Measurements from ENCODE around the gene ACSL3. TPM values are rescaled to one million over a fixed set of nuclear protein-coding genes. Genes with fewer than 3 reads are reported as not detected.

The ACSL3 gene
- total and polyA plus RNA-seq, 2 experiments from 2014 or later: 48.6 to 61.5 TPM

- WGBS, 2 experiments (ENCODE audit: low coverage in 1 of 2, low lambda C conversion rate in 2 of 2, missing lambda C conversion rate in 2 of 2): 44 to 46% methylated on average over 2 of the region's 2 CpGs
- Histone ChIP-seq H4K20me1 (ENCODE audit: insufficient read depth) (no peaks in the 10 kb centered on the region), H3K4me3 (peak overlapping the region; percentile 43), H3K9me2 (ENCODE audit: insufficient read depth) (no peaks in the 10 kb centered on the region), H3K36me3 (ENCODE audit: low read depth) (peaks cover 13% of the 10 kb centered on the region; the same call in 1 of the 2 replicates), H3K4me1 (ENCODE audit: insufficient read depth) (peaks cover 44% of the 10 kb centered on the region), H3K4me2 (ENCODE audit: unreplicated experiment) (peak overlapping the region; percentile 74), H3K79me2 (ENCODE audit: insufficient read depth) (peaks cover 51% of the 10 kb centered on the region), H3F3A (ENCODE audit: insufficient read depth) (peaks cover 10% of the 10 kb centered on the region; the same call in 1 of the 2 replicates), H3K27ac (peak overlapping the region; percentile 74), H3K27me3 (replicated peaks; ENCODE audit: insufficient read depth) (no peaks in the 10 kb centered on the region), H3K9me3 (ENCODE audit: low read depth) (no peaks in the 10 kb centered on the region), H2AFZ (no peak overlapping the region), H3K9ac (peak overlapping the region; percentile 36; the same call in 1 of the 2 replicates)
- in situ Hi-C loops (cut with MboI): no loop called here
- TF ChIP-seq EZH2 (IDR thresholded peaks at IDR 0.05; ENCODE audit: insufficient read depth, poor library complexity, severe bottlenecking) (no peak), EZH2phosphoT487 (IDR thresholded peaks at IDR 0.05; ENCODE audit: insufficient read depth, low read depth) (no peak)
- DNase-seq: peak; percentile 95
Observed at GRCh38 chr2:222919841-222920526, 59.1 kb downstream of the ACSL3 start.

GRCh38 chr2:222920657-222921186 lies 59.9 kb downstream of the ACSL3 start:
- in situ Hi-C loops (cut with MboI): no loop called here
- no peaks in the 10 kb centered on the region for H3K27me3 ChIP-seq (replicated peaks; ENCODE audit: insufficient read depth)
- DNase-seq: no peak
- peaks cover 39% of the 10 kb centered on the region for H3K4me1 ChIP-seq (ENCODE audit: insufficient read depth)
- TF ChIP-seq EZH2phosphoT487 (IDR thresholded peaks at IDR 0.05; ENCODE audit: insufficient read depth, low read depth) (no peak), EZH2 (IDR thresholded peaks at IDR 0.05; ENCODE audit: insufficient read depth, poor library complexity, severe bottlenecking) (no peak)
- peak overlapping the region; percentile 74; the same call in 1 of the 2 replicates for H3K27ac ChIP-seq
- peaks cover 10% of the 10 kb centered on the region; the same call in 1 of the 2 replicates for H3F3A ChIP-seq (ENCODE audit: insufficient read depth)
- H3K9me3 ChIP-seq (ENCODE audit: low read depth): no peaks in the 10 kb centered on the region
- H3K4me2 ChIP-seq (ENCODE audit: unreplicated experiment): no peak overlapping the region
- H4K20me1 ChIP-seq (ENCODE audit: insufficient read depth): no peaks in the 10 kb centered on the region
- H3K79me2 ChIP-seq (ENCODE audit: insufficient read depth): peaks cover 44% of the 10 kb centered on the region
- no peaks in the 10 kb centered on the region for H3K9me2 ChIP-seq (ENCODE audit: insufficient read depth)
- WGBS, 2 experiments (ENCODE audit: low coverage in 1 of 2, low lambda C conversion rate in 2 of 2, missing lambda C conversion rate in 2 of 2): 99% methylated on average over 5 of the region's 5 CpGs
- H3K4me3 ChIP-seq: no peak overlapping the region
- no peak overlapping the region for H2AFZ ChIP-seq
- no peak overlapping the region for H3K9ac ChIP-seq
- peaks cover 13% of the 10 kb centered on the region; the same call in 1 of the 2 replicates for H3K36me3 ChIP-seq (ENCODE audit: low read depth)

- H3K9ac ChIP-seq: no peak overlapping the region
- in situ Hi-C loops (cut with MboI): no loop called here
- H3K4me1 ChIP-seq (ENCODE audit: insufficient read depth): peaks cover 37% of the 10 kb centered on the region
- H3K36me3 ChIP-seq (ENCODE audit: low read depth): peaks cover 13% of the 10 kb centered on the region; the same call in 1 of the 2 replicates
- TF ChIP-seq EZH2 (IDR thresholded peaks at IDR 0.05; ENCODE audit: insufficient read depth, poor library complexity, severe bottlenecking) (no peak), EZH2phosphoT487 (IDR thresholded peaks at IDR 0.05; ENCODE audit: insufficient read depth, low read depth) (no peak)
- H3K4me3 ChIP-seq: no peak overlapping the region
- peaks cover 29% of the 10 kb centered on the region for H3K79me2 ChIP-seq (ENCODE audit: insufficient read depth)
- no peak overlapping the region for H3K4me2 ChIP-seq (ENCODE audit: unreplicated experiment)
- DNase-seq: no peak
- H3K9me3 ChIP-seq (ENCODE audit: low read depth): no peaks in the 10 kb centered on the region
- no peak overlapping the region for H2AFZ ChIP-seq
- no peak overlapping the region for H3K27ac ChIP-seq
- H3K27me3 ChIP-seq (replicated peaks; ENCODE audit: insufficient read depth): no peaks in the 10 kb centered on the region
- WGBS, 2 experiments (ENCODE audit: low coverage in 1 of 2, low lambda C conversion rate in 2 of 2, missing lambda C conversion rate in 2 of 2): 96 to 98% methylated on average over 8 of the region's 8 CpGs
- no peaks in the 10 kb centered on the region for H3K9me2 ChIP-seq (ENCODE audit: insufficient read depth)
- peaks cover 10% of the 10 kb centered on the region; the same call in 1 of the 2 replicates for H3F3A ChIP-seq (ENCODE audit: insufficient read depth)
- no peaks in the 10 kb centered on the region for H4K20me1 ChIP-seq (ENCODE audit: insufficient read depth)
Observed at GRCh38 chr2:222922019-222922800, 61.4 kb downstream of the ACSL3 start.

DNA sequence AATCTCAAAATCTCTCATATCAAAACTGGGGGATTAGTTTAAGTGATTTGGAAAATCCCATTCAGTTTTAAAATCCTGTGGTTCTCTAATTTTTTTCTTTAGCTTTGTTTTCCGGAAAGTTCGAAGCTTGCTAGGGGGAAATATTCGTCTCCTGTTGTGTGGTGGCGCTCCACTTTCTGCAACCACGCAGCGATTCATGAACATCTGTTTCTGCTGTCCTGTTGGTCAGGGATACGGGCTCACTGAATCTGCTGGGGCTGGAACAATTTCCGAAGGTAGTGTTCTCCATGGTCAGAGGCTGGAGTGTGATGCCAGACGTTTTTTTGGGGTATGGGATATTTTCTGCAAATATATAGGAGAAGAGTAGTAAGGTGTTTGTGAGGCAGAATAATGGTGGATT lies 66.1 kb downstream of the ACSL3 start:
- no peak overlapping the region for H3K27ac ChIP-seq
- peaks cover 21% of the 10 kb centered on the region; the same call in 1 of the 2 replicates for H3K36me3 ChIP-seq (ENCODE audit: low read depth)
- in situ Hi-C loops (cut with MboI): no loop called here

More for the DNA sequence above, 66.1 kb downstream of the ACSL3 start:
- no peak overlapping the region for H3K4me3 ChIP-seq
- no peak overlapping the region for H3K9ac ChIP-seq
- H3F3A ChIP-seq (ENCODE audit: insufficient read depth): no peaks in the 10 kb centered on the region
- H3K9me2 ChIP-seq (ENCODE audit: insufficient read depth): no peaks in the 10 kb centered on the region
- 97 to 98% methylated on average over 9 of the region's 9 CpGs for whole genome bisulfite sequencing, 2 experiments (ENCODE audit: low coverage in 1 of 2, low lambda C conversion rate in 2 of 2, missing lambda C conversion rate in 2 of 2)
- no peak overlapping the region for H3K4me2 ChIP-seq (ENCODE audit: unreplicated experiment)
- no peaks in the 10 kb centered on the region for H3K4me1 ChIP-seq (ENCODE audit: insufficient read depth)
- H2AFZ ChIP-seq: no peak overlapping the region
- H3K79me2 ChIP-seq (ENCODE audit: insufficient read depth): no peaks in the 10 kb centered on the region
- no peaks in the 10 kb centered on the region for H3K27me3 ChIP-seq (replicated peaks; ENCODE audit: insufficient read depth)
- H4K20me1 ChIP-seq (ENCODE audit: insufficient read depth): no peaks in the 10 kb centered on the region
- no peaks in the 10 kb centered on the region for H3K9me3 ChIP-seq (ENCODE audit: low read depth)
- DNase-seq: no peak
- TF ChIP-seq EZH2 (IDR thresholded peaks at IDR 0.05; ENCODE audit: insufficient read depth, poor library complexity, severe bottlenecking) (no peak), EZH2phosphoT487 (IDR thresholded peaks at IDR 0.05; ENCODE audit: insufficient read depth, low read depth) (no peak)

Data from GM23248 (cell line).